Subcutaneous adipose tissue (tissue), 4 donors: ENCODE measurements around the gene ZSCAN2. TPM values are rescaled to one million over a fixed set of nuclear protein-coding genes. Genes with fewer than 3 reads are reported as not detected.

ENCODE experiments used
- CTCF ChIP-seq: fragments of 450-650 bp; IDR thresholded peaks from one replicate; pipeline ENCODE4 v1.5.1; 2016; ENCODE audit warnings: low read depth, mild to moderate bottlenecking, control low read depth, antibody characterized with exemption, moderate library complexity
- total RNA-seq, 4 donors: library from RNA; depleted of rRNA; stranded (reverse); fragments of >200 nt; gene quantifications; one replicate each; pipeline ENCODE4 v1.1.0, GENCODE V29; 2016

ZSCAN2 gene
- total RNA-seq, 4 donors from 2014 or later: 7.8 to 26.0 (median 10.2) TPM

GRCh38 chr15:84598993-84599392 is 1.8 kb upstream of the ZSCAN2 start:
- no peak for TF ChIP-seq CTCF

- no peak for TF ChIP-seq CTCF
Measured at GRCh38 chr15:84599906-84600305, 903 bp upstream of the ZSCAN2 start.

- no peak for TF ChIP-seq CTCF
Measured at GRCh38 chr15:84600331-84600686, 500 bp upstream of the ZSCAN2 start.

- no peak for TF ChIP-seq CTCF
Measured at GRCh38 chr15:84601555-84601838, 688 bp downstream of the ZSCAN2 start.

GRCh38 chr15:84603630-84604379 is 3.0 kb downstream of the ZSCAN2 start:
- no peak for TF ChIP-seq CTCF

GRCh38 chr15:84604826-84605553 is 4.2 kb downstream of the ZSCAN2 start:
- no peak for TF ChIP-seq CTCF

GRCh38 chr15:84605554-84605882 is 4.7 kb downstream of the ZSCAN2 start:
- no peak for TF ChIP-seq CTCF
